Measurements from ENCODE around the gene TEX36.

- TF ChIP-seq CTCF (IDR thresholded peaks at IDR 0.05) (no peak), EZH2 (IDR thresholded peaks at IDR 0.05; ENCODE audit: borderline replicate concordance, insufficient read depth, low read depth, low read length, poor library complexity, severe bottlenecking) (no peak)
These were observed 858 bp upstream of the TEX36 start for GRCh38 chr10:125683821-125684220.
